GM21360 (cell line): ENCODE results near the gene FKBP1B.
"Not testable (repeated sequence)": the region's sequence is repeated elsewhere in the genome, so short reads cannot be mapped to it uniquely, and the experiment has no call there.

ENCODE experiments used
- ATAC-seq: cut with Tn5 transposase; IDR thresholded peaks from one replicate; pipeline ENCODE4 v1.9.1; 2021; ENCODE audit warnings: mild to moderate bottlenecking, moderate library complexity; ENCODE audit not compliant: unreplicated experiment

The FKBP1B gene

DNA sequence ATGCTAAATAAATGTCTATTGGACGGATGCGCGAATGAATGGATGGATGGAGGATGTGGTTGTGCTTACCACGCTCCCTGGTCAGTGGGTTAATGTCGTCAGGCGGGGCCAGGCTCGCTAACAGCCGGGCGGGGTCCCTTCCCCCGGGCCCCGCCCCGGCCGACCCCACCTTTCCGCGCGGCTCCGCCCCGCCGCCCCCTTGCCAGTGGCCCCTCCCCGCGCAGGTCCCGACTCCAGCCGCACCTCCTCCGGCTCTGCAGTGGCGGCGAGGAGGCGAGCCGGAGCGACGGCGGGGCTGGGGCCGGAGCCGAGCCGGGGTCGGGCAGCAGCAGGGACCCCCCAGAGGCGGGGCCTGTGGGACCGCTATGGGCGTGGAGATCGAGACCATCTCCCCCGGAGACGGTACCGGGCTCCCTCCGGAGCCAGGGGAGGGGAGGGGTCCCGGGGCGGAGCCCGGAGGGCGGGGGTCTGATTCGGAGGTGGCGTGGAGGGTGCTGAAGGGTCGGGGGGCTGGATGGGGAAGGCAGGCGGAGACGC lies at the start of gene FKBP1B:
Gene FKBP1B (plus strand): TSS at position 257 of the 537 bp plus-strand sequence. CDS start 109 bp downstream, at position 366.
- no peak for ATAC-seq

DNA sequence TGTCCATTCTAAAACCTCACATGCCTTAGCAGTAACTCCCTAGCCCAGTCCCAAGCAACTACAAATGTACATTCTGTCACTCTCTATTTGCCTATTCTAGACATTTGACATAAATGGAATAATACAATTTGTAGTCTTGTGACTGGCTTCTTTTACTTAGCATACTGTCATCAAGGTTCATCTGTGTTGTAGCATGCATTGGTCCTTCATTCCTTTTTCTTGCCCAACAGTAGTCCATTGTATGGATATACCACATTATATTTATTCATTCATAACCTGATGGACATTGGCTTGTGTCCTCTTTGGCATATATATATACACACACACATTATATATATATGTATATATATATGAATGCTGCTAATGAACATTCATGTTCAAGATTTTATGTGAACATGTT lies 41.8 kb upstream of the FKBP1B start:
- ATAC-seq, result no peak

DNA sequence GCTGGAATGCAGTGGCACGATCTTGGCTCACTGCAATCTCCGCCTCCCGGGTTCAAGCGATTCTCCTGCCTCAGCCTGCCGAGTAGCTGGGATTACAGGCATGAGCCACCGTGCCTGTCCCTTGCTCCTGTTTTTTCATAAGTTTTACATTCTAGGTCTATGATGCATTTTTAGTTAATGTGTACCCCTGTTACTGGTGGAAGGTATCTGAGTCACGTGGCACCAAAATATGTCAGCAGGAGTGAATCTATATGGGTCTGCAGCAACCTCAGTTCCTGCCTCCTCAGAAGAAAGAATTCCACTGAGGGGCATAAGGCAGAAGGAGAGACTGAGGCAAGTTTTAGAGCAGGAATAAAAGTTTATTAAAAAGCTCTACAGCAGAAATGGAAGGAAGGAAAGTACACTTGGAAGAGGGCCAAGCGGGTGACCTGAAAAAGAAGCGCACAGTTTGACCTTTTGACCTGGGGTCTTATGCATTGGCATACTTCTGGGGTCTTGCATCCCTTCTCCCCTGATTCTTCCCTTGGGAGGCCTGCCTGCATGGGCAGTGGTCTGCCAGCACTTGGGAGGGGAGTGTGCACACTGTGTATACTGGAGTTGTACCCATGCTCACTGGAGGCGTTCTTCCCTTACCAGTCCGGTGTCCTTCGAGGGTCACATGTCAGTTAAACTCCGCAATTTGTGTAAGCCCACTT lies 40.7 kb upstream of the FKBP1B start:
- ATAC-seq, result no peak

DNA sequence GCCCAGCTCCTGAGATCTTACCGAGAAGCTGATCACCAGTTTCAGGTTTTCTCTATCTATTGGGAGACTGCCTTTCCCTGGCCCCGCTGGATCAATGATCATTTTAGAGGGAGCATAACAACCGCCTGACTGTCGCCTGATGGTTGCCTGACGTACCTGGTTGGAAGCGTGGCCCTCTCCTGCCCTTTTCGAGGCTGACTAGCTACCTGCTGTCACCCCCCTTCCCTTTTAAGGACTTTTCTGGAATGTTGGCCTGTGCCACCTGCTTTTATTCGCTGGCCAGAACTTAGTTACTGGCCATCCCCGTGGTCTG lies 40.2 kb upstream of the FKBP1B start:
- no peak for ATAC-seq

DNA sequence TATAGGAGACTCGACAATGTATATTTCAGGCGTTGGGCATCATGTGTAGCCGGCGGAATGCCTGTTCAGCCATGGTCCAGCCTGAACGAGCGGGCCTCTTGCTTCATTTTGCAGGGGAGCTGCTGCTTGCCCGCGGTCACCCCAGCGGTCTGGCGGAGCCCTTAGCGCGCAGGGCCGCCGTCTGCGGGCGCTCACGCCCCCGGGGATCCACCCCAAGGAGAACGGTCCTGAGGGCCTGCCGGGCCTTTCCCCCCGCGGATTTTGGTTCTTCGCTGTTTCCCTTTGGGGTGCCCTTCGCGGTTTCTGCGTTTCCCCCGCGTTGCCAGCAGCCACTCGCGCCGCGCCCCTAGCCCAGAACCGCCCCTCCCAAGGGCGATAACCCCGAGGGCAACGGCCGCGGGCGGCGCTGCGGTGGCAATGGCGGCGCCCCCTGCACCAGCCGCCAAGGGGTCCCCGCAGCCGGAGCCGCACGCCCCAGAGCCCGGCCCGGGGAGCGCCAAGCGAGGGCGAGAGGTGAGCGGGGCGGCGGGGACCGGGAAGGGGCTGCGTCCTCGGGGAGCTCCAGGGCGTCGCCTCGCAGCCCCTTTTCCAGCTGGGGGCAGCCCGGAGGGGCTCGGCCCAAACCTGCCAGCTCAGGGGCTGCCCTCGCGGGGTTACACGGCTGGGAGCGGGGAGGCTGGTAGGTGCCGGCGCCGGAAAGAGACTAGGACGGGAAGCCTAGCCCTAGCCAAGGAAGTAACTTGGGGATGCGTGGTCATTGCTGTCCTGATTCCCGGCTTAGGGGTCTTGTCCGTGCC lies 39.7 kb upstream of the FKBP1B start, which contains the start of gene MFSD2B:
Gene MFSD2B (plus strand): TSS at position 406 of the 797 bp plus-strand sequence. CDS start 12 bp downstream, at position 418.
- no peak for ATAC-seq

DNA sequence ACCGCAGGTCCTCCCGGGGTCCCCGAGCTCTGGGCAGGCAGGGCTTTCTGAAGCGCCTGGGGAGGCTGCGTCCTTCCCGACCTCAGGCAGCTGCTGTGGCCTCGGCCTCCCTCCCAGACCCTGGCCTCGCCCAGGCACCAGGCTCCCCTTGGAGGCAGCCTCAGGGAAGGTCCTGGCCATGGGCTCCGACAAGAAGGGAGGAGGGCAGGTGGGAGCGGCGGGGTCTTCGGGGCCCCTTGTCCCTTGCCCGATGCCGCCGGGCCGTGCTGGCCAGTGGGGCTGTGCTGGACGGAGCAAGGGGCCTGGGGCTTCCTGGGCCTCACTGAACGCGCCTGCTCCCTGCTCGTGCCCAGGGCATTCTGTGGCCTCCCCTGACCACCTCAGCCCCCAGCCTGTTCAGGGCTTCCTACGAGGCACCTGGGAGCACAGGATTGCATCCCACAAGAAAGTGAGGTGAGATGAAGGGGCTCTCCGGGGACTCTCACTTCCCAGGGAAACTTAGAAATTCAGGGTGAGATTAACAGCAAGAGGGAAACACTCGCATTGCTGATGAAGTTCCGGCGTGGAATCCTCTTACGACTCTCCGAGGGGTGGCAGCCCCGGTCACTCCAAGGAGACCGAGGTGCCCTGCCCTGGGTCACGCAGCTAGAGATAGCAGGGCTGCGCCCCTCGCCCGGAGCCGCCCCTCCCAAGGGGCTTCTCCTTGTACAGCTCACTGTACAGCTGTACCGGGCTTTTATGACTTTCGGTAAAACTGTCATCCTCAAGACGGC lies 38.9 kb upstream of the FKBP1B start:
- ATAC-seq, result no peak

DNA sequence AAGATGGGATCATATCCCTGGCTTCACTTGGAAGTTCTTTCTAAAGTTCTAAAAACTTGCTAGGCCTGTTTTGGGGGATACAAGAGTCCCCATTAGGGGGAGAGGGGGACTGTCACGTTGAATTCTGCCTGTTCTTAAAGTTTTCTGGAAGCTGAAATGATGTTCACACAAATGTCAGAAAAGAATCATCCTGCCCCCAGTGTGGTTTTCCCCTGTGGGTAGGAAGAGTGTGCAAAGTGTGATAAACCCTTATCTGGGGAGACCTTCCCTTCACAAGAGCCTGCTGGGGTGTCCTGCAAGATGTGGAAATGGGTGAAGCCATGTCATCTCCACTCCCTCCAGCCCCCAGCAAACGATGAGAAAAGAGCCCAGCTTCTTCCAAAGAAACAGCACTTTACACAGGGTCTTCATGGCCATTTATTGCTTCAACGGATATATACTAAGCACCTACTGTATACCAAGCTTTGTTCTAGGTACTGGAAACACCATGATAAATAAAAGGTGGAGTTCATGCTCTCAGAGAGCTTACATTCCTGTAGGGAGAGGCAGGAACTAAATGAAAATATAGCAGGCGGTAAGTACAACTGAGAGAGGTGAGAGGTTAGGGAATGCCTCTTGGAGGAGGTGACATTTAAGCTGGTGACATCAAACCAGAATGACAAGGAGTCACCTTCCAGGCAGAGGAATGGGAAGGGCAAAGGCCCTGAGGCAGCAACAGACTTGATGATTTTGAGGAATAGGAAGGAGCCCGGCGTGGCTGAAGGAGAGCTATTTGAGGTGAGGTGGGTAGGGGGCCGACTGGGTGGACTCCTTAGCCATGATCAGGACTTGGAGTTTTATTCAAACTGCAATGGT lies 38.1 kb upstream of the FKBP1B start:
- ATAC-seq, result no peak

DNA sequence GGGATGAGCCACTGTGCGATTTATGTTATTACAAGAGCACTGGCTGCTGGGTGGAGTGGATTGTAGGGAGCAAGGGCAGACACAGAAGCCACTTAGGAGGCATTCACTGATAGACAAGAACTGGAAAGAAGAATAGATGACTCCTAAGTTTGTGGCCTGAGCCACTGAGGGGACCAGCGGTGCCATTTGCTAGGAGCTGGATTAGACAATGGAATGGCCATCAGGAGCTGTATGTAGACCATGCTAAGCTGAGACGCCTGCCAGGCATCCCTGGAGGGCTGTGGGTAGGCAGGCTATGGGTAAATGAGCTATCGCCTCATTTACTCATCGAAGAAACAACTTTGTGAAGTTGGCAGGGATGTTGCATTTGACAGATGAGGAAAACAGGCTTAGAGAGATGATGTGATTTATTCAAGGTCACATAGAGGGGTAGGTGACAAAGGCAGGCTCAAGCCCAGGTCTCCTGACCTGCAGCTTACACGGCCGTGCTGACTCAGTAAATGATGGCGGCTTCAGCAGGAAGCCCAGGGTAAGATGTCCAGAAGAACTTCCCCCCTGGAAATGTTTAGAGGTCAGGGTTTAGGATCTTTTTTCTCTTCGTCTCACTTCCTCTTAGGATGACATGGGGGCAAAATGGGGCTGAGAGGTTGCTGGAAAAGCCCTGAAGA lies 36.9 kb upstream of the FKBP1B start:
- ATAC-seq, result no peak

DNA sequence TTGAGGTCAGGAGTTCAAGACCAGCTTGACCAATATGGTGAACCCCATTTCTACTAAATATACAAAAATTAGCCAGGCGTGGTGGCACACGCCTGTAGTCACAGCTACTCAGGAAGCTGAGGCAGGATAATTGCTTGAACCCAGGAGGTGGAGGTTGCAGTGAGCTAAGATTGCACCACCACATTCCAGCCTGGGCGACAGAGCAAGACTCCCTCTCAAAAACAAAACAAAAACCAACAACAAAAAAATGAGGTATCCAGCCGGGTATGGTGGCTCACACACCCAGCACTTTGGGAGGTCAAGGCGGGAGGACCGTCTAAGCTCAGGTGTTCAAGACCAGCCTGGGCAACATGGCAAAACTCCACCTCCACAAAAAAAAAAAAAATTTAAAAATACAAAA lies 34.6 kb upstream of the FKBP1B start:
- ATAC-seq, result not testable (repeated sequence)

DNA sequence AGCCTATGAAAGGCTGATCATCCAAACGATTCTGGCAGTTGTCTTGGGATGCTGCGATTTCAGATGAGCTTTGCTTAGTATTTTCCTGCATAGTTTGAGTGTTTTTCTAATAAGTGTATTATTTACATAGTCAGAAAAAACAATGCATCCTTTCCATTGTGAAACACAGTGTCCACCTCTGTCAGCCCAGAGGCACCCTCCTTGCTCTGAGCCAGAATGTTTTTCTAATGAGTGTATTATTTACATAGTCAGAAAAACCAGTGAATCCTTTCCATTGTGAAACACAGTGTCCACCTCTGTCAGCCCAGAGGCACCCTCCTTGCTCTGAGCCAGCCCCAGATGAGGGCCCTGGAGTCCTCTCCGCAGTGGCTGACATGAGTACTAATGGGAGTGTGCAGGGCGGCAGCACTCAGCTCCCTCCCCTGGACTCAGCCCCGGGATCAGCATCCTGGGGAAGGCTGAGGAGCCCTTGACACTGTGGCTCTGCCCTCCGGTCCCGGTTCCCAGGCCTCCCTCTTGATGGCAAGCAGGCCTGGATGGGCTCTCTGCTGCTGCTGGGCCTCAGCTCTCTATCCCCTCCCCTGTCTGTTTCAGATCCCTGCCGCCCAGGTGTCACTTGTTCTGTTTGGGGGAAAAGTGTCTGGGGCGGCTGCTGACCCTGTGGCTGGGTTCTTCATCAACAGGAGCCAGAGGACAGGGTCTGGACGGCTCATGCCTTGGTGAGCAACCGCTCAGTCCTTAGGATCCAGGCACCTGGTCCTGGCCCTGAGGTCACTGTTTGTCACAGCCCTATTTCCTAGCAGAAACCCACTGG lies 33.8 kb upstream of the FKBP1B start:
- ATAC-seq, result no peak

DNA sequence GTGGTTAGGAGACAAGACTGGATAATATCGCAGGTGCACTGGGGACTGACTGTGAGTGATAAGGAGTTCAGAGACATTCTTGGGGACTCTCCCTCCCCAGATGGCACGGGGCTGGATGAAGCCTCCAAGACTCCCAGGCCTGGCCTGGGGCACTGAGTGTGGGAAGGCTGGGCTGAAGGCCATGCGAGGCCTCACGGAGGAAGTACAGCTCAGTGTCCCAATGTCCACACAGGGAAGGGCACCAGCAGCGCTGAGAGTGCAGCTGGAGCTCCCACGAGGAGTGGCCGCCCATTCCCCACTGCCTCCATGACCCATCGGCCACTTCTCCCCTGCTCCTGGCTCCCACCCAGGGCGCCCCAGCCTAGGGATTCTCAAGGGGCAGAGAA lies 33.2 kb upstream of the FKBP1B start:
- ATAC-seq, result no peak

DNA sequence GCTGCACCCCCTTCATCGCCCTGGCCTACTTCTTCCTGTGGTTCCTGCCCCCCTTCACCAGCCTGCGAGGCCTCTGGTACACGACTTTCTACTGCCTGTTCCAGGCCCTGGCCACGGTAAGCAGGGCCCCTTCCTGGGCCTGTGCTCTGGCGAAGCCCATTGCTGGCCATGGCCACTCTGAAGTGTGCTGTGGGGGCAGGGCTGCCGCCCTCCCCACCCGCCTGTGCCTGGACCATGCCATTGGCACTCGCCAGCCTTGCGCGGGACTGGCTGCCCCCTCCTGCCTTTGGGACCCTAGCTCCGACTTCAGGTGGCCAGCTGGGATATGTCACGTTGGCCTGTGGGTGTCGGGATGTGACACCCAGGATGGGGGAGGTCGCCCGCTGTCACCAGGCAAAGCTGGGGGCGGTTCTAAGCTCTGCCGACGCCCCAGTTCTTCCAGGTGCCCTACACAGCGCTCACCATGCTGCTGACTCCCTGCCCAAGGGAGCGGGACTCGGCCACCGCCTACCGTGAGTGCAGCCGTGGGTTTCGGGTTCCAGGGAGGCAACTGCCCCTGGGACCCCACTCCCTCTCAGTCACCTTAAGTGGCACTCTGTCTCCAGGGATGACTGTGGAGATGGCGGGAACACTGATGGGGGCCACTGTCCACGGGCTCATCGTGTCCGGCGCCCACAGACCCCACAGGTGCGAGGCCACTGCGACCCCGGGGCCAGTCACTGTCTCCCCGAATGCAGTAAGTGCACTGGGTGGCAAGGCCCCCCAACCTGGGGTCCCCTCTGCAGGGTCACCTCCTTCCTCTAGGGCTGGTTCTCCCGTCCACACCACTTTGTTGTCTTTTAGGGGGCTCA lies 32.5 kb upstream of the FKBP1B start:
- no peak for ATAC-seq

DNA sequence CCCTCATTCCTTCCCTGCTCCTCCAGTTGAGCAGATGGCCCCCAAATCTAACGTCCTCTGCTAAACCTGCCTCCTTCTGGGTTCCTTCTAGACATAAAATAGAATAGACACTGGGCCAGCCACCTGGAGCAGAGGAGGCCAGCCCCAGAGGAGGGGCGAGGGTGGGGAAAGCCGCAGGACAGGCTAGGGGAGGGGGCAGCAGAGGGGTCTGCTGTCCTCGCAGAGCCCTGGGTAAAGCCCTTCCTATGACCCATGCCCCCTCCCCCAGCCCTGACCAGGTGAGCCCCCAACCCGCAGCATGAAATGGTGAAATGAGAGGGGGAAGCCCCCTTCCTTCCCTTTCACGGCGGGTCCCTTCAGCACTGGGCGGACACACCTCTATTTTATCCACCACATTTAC lies 31.8 kb upstream of the FKBP1B start:
- no peak for ATAC-seq

DNA sequence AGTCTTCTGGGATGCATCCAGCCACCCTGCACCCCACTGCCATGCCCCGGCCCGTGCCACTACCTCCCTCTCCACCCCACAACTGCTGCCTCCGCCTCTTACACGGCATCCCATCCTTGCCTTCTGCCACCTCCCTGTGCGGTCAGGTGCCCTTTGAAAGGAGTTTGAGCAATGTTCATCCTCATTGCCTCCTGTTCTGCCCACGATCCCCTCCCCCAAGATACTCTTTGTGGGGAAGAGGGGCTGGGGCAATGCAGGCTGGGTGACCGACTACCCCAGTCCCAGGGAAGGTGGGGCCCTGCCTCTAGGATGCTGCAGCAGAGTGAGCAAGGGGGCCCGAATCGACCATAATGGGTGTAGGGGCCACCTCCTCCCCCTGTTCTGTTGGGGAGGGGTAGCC lies 31.3 kb upstream of the FKBP1B start:
- ATAC-seq, result no peak

DNA sequence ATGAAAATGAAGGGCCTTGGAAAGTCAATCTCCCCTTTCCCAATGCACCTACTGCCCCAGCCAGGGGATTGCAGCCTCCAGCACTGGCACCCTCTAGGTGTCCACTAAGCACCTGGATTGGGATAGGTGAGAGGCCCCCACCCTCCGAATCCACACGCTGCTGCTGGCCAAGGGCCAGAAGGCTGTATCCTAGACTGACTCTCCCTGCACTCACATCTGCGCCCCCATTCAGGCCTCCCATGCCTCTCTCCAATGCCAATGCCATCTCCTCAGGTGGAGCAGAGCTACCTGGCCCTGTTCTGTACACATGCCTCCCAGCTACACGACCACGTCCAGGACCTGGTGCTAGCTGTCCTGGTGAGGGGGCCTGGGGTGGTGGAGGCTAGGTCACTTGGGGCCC lies 29.8 kb upstream of the FKBP1B start:
- ATAC-seq, result no peak

DNA sequence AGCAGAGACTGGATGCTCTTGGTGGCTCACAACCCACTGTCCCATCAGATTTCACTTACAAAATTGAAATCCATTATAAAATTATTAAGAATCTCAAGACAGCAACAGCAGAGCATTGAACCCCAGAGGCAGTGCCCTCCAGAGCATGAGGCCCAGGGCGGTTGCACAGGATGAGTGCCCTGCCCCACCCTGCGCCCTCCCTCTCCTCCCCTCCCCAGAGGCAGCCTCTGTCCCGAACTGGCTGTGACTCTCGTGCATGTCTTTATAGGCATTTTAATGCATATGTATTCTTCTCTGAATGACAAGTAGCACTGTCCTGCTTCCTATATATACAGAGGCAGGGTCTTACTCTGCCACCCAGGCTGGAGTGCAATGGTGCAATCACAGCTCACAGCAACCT lies 29.3 kb upstream of the FKBP1B start:
- no peak for ATAC-seq

DNA sequence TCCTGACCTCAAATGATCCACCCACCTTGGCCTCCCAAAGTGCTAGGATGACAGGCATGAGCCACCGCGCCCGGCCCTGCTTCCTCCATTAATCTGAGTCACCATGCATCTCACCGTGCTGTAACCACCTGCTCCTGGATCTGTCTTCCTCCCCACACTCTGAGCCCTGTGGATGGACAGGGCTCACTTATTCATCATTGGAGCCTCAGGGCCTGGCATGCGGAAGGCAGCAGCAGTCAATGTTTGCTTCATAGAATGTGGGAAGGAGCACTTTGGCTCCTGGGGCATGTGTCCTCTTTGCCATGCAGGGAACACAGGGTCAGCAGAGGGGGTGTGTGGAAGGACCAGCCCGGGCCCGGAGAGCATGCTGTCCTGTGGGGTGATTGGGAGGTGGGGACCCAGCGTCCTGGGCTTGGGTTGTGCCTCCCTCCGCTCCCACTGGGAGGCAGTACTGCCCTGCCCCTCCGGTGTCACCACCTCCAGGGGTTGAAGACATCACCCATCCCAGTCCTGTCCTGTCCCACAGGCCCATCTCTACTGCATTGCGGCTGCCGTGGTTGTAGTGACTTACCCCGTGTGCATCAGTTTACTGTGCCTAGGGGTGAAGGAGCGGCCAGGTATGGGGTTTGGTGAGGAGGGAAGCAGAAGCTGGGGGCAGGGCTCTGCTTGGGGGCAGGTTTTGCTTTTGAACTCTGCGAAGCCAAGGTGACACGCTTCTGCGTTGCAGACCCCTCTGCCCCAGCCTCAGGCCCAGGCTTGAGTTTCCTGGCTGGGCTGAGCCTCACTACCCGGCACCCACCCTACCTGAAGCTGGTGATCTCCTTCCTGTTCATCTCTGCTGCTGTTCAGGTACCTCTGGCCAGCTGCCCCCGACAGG lies 28.2 kb upstream of the FKBP1B start:
- ATAC-seq, result no peak
